Right hindlimb (tissue), 1 donor: ENCODE results near the gene SPOCD1.

Experiments used
- DNase-seq: peaks from one replicate; pipeline ENCODE4 v3.0.0-alpha.2; 2018

Gene SPOCD1

DNA sequence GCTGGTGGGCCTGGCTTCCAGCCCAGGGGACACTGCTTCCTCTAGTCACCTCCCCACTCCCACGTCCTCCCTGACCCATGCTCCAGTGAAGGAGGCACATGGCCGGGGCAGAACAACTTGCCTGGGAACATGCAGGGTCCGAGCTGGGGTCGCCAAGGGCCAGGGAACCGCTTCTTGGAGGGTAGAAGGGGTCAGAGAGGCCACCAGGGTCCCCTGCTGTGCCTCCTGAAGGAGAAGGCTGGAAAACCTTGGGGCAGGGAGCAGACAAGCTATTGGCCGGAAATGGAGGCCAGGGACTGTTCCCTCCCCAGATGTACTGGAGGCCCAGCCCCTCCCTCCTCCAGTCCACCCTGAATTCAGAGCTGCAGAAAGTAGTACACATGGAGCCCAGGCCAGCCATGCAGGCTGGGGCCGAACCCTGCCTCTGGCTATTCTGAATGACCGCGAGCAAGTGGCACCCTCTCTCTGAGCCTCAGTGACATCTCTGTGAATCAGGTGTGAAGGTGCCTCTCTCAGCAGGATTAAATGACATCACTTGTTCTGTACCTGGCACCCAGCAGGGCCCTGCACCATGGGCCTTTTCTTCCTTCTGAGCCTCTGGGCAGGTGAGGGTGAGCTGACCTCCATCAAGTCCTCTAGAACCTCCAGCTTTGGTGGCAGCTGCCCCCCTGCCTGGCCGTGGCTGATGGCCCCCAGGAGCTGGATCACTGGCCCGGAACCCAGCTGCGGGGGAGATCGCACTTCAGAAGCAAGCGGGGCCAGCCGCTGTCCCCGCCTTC, 15.7 kb downstream of the SPOCD1 start:
- DNase-seq: no peak

DNA sequence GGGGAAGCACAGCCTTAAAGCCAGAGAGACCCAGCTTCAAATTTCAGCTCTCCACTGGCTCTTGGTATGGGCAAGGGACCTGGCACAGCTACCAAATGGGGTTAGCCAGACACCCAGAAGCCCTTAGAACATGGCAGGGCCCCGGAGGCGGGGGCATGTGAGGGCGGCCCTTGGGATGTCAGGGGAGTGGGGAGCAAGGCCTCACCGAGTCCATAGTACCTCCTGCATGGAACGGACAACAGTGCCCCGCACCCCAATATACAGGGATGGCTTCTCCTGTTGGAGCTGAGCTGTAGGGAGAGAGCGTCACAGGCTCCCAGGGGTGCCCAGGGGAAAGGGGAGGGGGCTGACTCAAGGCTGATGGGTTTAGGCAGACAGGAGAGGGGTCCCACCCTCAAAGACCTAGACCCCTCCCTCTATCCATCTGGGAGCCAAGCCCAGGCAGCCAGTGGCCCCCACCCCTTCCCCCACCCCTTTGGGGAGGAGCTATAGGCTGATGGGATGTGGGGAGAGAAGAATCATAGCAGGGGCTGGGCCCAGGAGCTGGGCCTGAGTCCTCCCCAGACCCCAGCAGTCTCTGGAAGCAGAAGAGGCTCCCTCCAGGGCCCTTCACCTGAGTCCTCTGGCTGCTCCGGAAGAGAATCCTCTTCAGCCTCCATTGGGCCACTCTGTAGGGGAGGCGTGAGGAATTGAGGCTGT, 16.5 kb downstream of the SPOCD1 start:
- DNase-seq: no peak

DNA sequence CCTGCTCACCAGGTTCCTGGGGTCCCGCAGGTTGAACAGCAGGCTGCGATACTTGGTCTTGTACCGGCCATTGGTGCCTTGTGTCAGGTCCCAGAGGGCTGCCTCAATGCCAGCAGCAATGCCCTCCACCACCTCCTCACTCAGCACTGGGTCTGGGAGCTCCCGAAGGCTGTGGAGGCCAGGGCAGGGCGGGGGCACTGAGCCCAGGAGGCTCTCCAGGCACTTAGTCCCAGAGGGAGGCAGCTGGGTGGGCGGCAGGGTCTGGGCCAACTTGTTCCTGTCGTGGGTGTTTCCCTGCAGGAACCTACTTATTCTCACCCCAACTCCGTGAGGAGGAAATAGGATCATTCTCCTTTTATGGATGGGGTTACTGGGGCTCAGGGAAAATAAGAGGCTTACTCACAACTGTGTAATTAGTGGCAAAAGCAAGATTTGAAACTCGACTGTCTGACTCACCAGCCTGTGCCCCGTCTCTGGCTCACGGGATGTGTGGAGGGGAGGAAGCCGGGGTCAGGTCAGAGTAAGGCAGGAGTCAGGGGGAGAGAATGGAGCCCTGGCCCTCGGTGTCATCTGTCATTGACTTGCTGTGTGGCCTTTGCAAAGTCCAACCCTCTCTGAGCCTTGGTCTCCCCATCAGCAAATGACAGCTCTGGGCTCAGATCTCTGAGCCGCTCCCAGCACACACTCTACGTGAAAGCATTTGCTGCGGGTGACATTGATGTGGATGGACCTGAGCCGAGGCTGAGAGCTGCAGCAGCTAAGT, 17.2 kb downstream of the SPOCD1 start:
- no peak for DNase-seq

DNA sequence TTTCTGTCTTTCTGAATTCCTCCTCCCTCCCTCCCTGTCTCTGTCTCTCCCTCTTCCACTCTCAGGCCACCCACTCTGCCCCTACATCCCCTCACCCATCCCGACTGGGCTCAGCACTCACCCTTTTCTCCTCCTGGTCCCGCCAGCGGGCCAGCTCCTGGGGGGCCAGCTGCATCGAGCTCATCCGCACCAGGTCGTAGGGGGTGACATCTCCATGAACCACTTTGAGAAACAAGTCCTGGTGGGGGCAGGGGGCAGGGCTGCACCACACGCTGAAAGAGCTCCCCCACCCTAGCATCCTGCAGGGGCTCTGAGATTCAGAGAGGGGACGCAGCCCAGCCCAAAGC, 17.8 kb downstream of the SPOCD1 start:
- no peak for DNase-seq

DNA sequence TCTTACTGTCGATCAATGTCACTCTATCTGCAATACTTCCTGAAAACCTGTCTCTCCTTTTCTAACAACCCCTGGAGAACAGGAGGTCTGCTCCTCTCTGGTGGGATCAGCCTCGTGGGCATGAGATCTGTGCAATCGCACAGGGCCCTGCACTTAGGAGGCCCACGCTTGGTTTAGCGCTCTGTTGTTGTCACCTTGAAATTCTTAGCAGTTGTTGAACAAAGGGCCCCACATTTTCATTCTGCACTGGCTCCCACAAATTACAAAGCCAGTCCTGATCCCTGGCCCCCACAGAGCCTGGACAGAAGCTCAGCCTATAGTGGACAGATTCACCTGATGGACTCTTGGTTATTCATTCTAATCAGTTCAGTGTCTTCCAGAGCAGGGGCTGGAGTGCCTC, 18.6 kb downstream of the SPOCD1 start:
- no peak for DNase-seq

DNA sequence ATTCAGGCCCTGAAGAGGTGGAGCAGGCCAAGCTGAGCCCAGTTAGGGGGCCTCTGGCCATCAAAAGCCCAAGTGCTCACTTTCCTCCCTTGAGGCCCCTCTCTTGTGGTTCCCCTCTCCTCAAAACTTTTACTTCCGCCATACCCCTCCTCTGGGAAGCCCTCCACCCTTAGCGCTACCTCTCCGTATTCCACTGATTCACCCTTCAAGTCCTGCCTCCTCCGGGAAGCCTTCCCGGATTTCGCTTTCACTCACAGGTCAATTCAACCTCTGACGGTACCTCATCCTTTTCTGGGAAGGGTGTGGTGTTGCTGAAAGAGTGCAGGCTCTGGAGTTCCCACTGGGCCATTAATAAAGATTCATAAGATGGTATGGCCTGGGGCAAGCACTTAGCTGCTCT, 19.1 kb downstream of the SPOCD1 start:
- no peak for DNase-seq

DNA sequence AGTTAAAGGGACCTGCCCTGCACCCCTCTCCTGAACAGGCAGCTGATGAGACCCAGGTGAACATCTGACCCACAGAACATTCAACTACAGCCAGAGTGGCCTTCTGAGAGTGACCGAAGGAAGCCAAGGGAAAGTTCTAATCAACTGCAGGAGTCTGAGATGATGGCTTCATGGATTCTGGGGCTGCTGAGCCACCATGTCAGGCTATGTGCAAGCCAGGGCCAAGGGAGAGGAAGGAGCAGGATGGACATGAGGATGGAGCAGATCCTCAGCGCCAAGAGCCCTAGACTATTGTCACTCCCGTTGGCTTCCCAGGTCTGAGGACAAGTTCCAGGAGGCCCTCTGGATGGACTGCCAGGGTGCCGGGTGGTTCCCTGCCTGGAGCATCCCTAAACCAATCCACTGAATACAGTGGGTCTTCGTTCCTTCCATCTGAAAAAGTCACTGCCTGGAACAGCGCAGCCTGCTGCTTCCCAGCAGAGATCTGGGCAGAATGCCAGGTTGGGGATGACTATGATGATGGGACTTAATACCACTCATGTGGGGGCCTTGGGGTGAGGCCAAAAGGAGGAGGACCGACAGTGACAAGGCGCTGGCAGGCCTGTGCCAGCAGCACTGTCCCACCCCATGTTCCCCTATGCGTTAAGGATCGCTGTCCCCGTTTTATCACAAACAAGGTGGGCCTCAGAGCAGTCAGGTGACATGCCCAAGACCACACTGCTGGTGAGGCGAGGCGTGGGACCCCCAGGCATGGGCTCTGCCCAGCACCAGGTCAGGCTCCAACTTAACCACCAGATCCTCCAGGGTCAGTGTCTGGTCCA, 19.8 kb downstream of the SPOCD1 start:
- DNase-seq: no peak

DNA sequence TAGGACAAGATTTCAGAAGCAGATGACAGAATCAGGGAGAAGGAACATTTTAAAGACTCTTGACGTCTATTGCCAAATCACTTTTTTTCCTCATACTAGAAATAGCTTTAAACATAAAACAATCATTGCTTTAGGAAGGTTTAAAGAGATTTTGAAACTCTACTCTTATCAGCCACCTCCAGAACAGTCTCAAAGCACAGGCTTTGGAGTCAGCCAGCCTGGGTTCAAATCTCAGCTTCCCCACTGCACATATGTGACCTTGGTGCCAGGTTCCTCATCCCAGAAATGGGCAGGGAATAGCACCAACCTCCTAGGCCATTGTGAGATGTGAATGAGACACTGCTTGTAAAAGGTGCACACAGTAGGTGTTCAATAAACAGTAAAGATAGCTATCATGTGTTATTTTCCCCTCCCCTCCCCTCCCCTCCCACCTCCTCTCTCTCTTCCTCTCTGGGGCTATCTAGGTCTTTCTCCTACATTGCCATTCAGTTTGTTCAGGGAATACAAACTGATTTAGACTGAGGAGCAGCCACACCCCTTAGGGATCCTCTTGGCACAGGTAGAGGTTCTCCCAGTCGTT, 20.6 kb downstream of the SPOCD1 start:
- DNase-seq: peak; percentile 6

DNA sequence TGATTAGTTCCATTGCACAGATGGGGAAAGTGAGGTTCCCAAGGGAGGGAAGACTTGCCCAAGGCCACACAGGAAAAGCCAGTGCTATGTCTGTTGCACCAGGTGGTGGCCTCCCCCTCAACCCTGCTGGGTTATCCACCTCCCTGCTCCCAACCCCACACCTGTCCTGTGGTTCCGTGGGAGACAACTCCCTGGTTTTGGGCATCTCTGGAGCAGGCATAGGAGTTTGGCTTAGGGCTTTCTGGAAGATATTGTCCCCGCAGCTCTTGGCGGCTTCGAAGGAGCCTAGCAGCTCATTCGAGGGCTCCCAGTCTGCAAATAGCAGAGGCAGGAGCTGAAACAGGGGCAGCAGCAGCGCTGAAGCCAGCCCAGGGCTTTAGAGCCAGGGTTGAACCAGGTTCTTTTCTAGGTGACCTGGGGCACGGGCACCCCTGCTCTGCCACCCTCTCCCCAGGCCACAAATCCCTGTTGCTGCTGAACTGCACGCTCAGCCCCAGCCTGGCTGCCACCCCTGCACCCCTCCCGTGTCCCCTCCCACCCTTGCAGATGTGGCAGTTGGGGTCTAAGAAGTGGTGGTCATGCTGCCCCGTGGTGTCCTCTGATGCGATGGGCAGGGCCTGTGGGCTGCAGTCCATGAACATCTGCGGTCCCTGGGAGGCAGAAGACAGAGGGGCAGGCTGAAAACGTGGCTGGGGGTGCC, 22.1 kb downstream of the SPOCD1 start:
- peak; percentile 12 for DNase-seq

DNA sequence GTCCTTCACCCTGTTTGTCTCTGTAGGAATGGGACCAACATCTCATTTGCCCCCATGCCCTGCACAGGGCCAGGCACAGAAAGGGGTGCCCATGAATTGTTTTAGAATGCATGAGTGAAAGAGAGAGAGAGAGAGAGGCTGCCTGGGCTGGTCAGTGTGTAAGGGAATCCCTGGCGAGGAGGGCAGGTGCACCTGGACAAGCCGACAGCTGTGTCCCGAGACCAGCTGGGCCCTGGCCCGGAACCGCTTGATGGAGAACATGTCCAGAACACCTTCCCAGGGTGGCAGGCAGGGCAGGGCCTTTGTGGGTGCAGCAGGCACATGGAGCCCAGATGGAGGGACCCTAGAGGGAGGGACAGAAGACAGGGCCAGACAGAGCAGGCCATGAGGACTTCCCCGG, 22.7 kb downstream of the SPOCD1 start:
- DNase-seq: peak; percentile 11

DNA sequence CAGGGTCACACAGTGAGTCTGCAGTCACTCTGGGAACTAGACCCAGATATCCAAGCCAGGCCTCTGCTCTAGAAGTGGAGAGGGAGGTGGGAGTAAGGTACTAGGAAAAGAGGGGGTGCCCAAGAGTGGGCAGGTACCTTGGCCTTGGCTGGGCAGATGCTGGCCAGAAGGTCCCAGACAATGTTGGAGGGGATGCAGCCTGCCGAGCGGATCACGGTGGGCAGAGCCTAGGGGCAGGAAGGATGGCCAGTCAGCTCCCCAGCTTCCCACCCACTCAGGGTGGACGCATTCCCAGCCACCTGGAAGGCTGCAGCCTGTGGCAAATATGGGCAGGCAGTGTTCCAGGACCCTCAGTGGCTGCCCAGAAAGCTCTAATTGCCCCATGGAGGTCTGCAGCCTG, 23.3 kb downstream of the SPOCD1 start:
- DNase-seq: peak; percentile 17

DNA sequence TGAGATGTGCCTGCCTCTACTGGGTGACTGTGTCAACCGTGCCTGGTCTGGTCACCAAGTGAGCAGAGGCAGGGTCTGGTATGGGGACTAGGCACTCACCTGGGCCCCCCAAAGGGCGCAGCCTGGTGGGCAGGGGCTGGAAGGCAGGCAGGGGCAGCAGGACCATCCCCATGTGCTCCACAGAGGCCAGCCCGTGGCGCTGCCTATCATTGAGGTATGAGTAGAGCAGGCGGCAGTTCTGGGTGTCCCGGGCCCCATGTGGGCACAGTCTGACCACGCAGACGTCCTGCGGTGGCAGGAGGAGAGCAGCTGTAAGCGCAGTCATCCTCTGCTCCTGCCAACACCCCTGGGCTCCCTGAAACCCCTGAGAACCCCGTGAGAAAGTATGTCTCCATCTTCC, 23.7 kb downstream of the SPOCD1 start:
- DNase-seq: peak; percentile 15

DNA sequence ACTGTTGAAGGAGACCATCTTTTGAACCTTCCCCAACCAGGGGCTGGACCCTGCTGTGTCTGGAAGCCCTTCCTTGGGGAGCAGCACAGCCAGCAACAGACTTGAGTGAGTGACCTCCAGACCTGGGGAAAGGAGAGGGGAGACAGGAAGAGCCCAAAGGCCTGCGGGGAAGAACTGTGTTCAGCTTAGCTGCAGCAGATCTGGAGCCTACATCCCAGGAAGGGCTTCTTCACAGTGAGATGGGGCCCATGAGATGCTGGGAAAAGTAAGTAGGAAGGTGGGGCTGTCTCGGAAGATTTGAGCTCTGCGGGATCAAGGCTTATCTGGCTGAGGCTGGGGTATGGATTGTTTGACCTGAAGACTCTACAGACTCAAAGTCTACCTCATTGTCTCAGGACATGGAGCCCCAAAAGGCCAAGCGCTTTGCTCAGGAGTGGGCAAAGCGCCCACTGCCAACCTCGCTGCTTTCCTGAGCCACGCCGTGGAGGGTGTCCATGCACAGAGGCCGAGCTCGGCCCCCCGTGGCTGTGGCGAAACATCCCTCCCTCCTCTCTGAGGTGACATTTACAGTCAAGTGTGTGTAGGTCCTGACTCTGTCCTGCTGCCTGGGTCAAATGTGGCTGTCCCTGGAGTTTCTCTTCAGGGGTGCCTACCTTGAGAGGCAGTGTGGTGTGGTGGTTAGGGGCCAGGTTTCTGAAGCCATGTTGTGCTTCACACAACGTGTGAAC, 24.5 kb downstream of the SPOCD1 start:
- peak; percentile 20 for DNase-seq

DNA sequence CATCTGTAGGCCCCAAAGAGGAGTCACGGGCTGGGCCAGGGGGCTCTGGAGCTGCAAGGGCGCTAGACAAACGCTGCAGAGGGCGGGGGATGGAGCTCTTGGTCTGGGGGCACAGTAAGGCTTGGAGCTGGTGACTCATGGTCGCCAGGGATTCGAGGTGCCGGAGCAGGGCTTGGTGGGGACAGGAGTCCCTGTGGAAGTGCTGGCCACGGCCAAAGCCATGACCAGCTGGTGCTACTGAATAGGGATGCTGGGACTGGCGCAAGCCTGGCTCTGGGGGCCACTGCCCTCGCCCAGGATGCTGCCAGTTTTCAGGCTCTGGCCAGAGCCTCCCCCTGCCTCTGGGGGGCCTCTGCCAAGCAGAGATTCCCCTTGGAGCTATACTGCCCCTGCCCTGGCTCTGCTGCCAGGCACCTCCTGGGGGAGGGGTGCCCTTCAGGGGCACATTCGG, 25.2 kb downstream of the SPOCD1 start:
- peak; percentile 22 for DNase-seq

DNA sequence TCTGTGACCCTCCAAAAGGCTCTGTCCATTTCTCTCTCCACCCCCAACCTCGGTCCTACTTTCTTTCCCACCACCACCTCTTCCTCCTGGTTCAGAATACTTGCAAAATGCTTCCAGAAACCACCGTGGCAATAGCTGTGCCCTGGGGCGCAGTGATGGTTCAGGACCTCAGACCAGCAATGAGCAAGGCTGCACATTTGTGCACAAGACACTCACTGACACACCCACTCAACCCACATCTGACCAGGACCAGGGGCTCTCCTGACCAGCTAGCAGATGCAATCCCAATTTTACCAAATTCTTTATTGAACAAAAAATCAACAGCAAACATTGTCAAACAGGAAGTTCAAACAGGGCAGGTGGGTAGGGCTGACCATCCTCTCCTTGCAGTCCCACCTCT, 25.7 kb downstream of the SPOCD1 start:
- DNase-seq: peak; percentile 9

DNA sequence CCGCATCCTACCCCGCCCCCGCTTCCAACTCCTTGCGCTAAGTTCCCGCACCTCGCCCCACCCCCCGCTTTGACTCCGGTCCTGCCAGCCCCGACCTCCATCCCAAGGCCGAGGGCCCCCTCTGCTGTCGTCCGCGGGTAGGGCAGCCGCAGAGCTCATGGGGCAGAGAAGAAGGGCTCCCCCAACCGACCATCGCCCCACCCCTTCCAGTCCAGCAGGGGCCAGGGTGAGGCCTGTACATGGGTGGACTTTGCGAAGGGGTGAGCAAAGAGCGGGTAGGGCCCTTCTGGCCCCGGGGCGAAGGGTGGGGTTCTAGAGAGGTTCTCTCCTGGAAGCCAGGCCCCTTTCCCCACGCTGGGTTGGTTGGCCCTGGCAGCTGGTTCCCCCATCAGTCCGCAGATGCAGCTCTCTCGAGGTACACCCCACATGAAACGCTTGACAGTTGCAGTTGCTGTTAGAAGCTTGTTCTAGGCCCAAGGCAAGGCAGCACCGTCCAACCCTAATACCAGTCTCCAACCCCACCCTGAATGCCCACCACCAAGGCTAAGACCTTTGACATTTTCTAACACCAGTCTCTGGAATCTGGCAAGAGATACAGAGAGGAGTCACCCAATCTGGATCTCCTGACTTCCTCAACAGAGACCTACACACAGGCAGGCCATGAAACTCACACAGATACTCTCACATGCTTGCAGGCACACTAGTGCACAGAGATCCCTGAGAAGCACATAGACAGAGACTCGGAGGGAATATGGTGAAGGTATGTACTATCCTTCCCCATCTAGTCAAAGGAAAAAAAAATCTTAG, 26.4 kb downstream of the SPOCD1 start:
- peak; percentile 96 for DNase-seq

DNA sequence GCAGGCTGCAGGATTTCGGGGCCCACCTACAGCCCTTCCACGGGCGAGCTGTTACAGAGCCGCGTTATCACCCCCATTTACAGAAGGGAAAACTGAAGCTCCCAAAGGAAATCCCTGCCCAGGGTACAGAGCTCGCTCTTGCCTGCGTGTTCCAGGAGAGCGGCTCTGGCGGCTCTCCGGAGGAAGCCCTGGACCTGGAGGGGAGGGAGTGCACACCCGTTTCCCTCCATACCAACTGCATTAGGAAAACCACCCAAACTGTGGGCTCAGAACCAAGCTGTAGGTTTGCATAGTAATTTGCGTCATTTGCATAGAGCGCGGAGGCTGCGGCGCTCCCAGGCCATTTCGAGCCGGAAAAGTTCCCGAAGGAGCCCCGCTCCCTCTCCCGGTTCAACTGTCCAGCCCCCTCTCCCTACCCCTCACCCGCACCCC, 27.0 kb downstream of the SPOCD1 start:
- DNase-seq: peak; percentile 84

DNA sequence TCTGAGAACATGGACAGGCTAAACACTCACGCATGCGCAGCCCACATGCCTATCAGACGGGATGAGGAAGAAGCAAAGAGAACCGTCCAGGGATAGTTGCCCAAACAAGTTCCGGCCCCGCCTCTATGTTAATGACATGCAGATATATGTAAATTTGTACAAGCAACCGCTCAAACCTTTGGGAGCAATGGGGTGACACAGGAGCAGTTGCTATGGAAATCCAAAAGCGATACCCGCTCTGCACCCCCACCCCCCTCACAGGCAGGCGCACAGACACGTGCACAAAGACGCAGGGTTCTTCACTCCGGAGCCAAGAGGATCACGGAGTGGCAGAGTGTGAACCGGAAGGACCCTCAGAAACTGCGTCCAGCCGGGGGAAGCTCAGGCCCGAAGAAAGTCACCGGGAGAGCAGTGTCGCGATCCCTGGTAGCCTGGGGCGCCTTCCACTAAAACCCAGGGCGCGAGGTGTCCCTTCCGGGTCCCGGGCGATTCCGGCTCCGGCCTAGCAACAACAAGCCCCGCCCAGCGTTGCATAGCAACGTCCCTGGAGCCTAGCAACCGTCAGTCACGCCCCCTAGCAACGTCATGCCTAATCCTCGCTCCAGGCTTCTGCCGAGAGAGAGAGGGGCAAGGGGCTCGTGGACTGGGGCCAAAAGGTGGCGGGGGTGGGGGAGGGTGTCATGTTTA, 27.5 kb downstream of the SPOCD1 start:
- DNase-seq: peak; percentile 94

DNA sequence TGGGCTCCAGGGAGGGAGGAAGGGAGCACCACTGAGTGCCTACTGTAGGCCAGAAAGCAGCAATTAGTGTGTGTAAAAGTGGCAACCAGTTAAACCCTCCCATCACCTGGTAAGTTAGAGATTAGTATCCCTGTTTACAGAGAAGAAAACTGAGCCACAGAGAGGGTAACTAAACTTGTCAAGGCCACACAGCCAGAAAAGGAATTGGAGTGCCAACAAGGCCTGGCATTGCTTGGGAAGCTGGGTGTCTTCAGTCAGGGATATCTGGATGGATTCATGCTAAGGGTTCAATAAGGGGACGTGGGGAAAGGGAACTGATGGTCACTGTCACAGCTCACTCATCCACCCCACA, 28.1 kb downstream of the SPOCD1 start:
- DNase-seq: no peak

DNA sequence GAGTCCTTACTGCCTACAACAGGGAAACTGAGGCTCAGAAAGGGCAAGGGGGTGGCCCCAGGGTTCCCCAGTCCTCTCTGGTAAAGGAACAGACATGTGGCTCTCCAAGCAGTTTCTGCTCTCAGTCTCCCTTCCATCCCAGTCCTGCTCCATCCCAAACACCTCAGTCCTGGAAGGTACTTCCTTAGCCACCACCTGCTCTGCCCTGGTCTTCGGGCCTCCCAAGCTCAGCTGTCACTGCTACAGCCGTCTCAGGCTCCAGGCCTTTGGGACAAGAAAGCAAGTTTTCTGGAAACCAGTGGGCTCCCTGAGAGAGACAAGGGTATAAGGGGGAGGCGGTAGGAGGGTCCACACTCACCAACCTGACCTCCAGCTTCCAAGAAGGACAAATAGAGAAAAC, 28.6 kb downstream of the SPOCD1 start:
- peak; percentile 9 for DNase-seq
